ENCODE data around the gene UCN3.

- no peak for TF ChIP-seq ZBTB11 (CRISPR knock-in tag; IDR thresholded peaks at IDR 0.05)
- TF ChIP-seq EED (IDR thresholded peaks at IDR 0.05; ENCODE audit: low read depth) = no peak
- TF ChIP-seq TAF1 (IDR thresholded peaks at IDR 0.05; ENCODE audit: borderline replicate concordance, low read depth, low read length) = no peak
- TF ChIP-seq POLR2A (IDR thresholded peaks at IDR 0.05; ENCODE audit: low read depth, low read length) = no peak
- no peak for TF ChIP-seq MEF2A (IDR thresholded peaks at IDR 0.05; ENCODE audit: insufficient read depth, low read depth, low read length)
- no peak for TF ChIP-seq BCLAF1 (IDR thresholded peaks at IDR 0.05)
- TF ChIP-seq PKNOX1 (IDR thresholded peaks at IDR 0.05) = no peak
- no peak for TF ChIP-seq CTCF (IDR thresholded peaks at IDR 0.05 in 2 of 3, conservative IDR thresholded peaks at IDR 0.05 in 1 of 3; ENCODE audit: control insufficient read depth in 2 of 3, extremely low read depth in 1 of 3, insufficient read depth in 1 of 3, low read depth in 3 of 3, low read length in 3 of 3)
- TF ChIP-seq HDAC2 (IDR thresholded peaks at IDR 0.05) = no peak
- no peak for TF ChIP-seq TARDBP (IDR thresholded peaks at IDR 0.05; ENCODE audit: borderline replicate concordance)
- no peak for TF ChIP-seq DPF2 (IDR thresholded peaks at IDR 0.05)
Observed at GRCh38 chr10:5402798-5403197, 38.0 kb downstream of the UCN3 start.

All from GM12878 (cell line).